WTC11 (cell line): ENCODE data around the gene DRC3. TPM values are rescaled to one million over a fixed set of nuclear protein-coding genes. Genes with fewer than 3 reads are reported as not detected.

Experiments used
- ATAC-seq: fragments of 200-7000 bp; cut with Tn5 transposase; 2 replicates; pipeline ENCODE4 v1.10.0; 2021; ENCODE audit warnings: mild to moderate bottlenecking, moderate library complexity
- CTCF ChIA-PET: fragments of 300-600 bp; sonication (Branson Sonifier 250); formaldehyde crosslinking; loops from one replicate; lab custom pipeline; 2021; ENCODE audit warnings: antibody characterized with exemption; lab: Charles Lee
- POLR2A ChIA-PET: fragments of 350-600 bp; sonication (Branson Sonifier 250); formaldehyde crosslinking; loops from one replicate; lab custom pipeline; 2021; ENCODE audit warnings: antibody characterized with exemption; lab: Charles Lee
- DNase-seq: peaks from one replicate; pipeline ENCODE4 v3.0.0; 2021; ENCODE audit warnings: low spot score
- H3K27ac Mint-ChIP-seq: 2 replicates; pipeline ENCODE4 v1.8.0; 2021; ENCODE audit warnings: mixed read lengths
- H3K27me3 Mint-ChIP-seq: 2 replicates; pipeline ENCODE4 v1.8.0; 2021; ENCODE audit warnings: low read depth, mild to moderate bottlenecking, moderate library complexity, mixed read lengths
- H3K36me3 Mint-ChIP-seq: 2 replicates; pipeline ENCODE4 v1.8.0; 2021; ENCODE audit warnings: mixed read lengths
- H3K4me1 Mint-ChIP-seq: 2 replicates; pipeline ENCODE4 v1.8.0; 2022; ENCODE audit warnings: mixed read lengths
- H3K4me3 Mint-ChIP-seq: 2 replicates; pipeline ENCODE4 v1.8.0; 2021; ENCODE audit warnings: mild to moderate bottlenecking, moderate library complexity, mixed read lengths
- H3K9me3 Mint-ChIP-seq: 2 replicates; pipeline ENCODE4 v1.8.0; 2021; ENCODE audit warnings: mixed read lengths
- AFF4 ChIP-seq: sonication (generic); formaldehyde crosslinking; IDR thresholded peaks from 2 replicates; pipeline ENCODE4 v1.8.1; 2023; ENCODE audit warnings: mild to moderate bottlenecking, missing genetic modification reagents, borderline replicate concordance
- ARID4B ChIP-seq: sonication (generic); formaldehyde crosslinking; IDR thresholded peaks from 2 replicates; pipeline ENCODE4 v1.8.0; 2023; ENCODE audit warnings: missing genetic modification reagents, mild to moderate bottlenecking, borderline replicate concordance
- ATF3 ChIP-seq: sonication (generic); formaldehyde crosslinking; conservative IDR thresholded peaks from 2 replicates; pipeline ENCODE4 v1.8.1; 2022; ENCODE audit warnings: mild to moderate bottlenecking, missing genetic modification reagents
- CDX4 ChIP-seq: fragments of 250-450 bp; sonication (Bioruptor Pico); IDR thresholded peaks from 2 replicates; pipeline ENCODE4 v1.9.0; 2021; ENCODE audit warnings: moderate library complexity, mild to moderate bottlenecking, inconsistent platforms, borderline replicate concordance
- CREB1 ChIP-seq: sonication (generic); formaldehyde crosslinking; IDR thresholded peaks from 2 replicates; pipeline ENCODE4 v1.8.0; 2023; ENCODE audit warnings: mild to moderate bottlenecking, missing genetic modification reagents
- CREM ChIP-seq: sonication (generic); formaldehyde crosslinking; IDR thresholded peaks from 2 replicates; pipeline ENCODE4 v1.8.1; 2022; ENCODE audit warnings: mild to moderate bottlenecking, missing genetic modification reagents, moderate library complexity
- E2F5 ChIP-seq: sonication (generic); formaldehyde crosslinking; IDR thresholded peaks from 2 replicates; pipeline ENCODE4 v1.8.1; 2022; ENCODE audit warnings: mild to moderate bottlenecking, moderate library complexity, missing genetic modification reagents
- IRF1 ChIP-seq: sonication (generic); formaldehyde crosslinking; IDR thresholded peaks from 2 replicates; pipeline ENCODE4 v1.8.0; 2023; ENCODE audit warnings: missing genetic modification reagents
- IRF2 ChIP-seq: sonication (generic); formaldehyde crosslinking; IDR thresholded peaks from 2 replicates; pipeline ENCODE4 v1.8.0; 2022; ENCODE audit warnings: low read depth, missing genetic modification reagents, borderline replicate concordance
- SP1 ChIP-seq: sonication (generic); formaldehyde crosslinking; conservative IDR thresholded peaks from 2 replicates; pipeline ENCODE4 v1.8.1; 2022; ENCODE audit warnings: missing genetic modification reagents
- TCF7 ChIP-seq: sonication (generic); formaldehyde crosslinking; IDR thresholded peaks from 2 replicates; pipeline ENCODE4 v1.8.0; 2022; ENCODE audit warnings: mild to moderate bottlenecking, low read depth, missing genetic modification reagents, moderate library complexity
- ZNF121 ChIP-seq: sonication (generic); formaldehyde crosslinking; IDR thresholded peaks from 2 replicates; pipeline ENCODE4 v1.8.0; 2023; ENCODE audit warnings: missing genetic modification reagents
- ZNF532 ChIP-seq: fragments of 250-450 bp; sonication (Bioruptor Pico); IDR thresholded peaks from 2 replicates; pipeline ENCODE4 v1.9.0; 2021; ENCODE audit warnings: mild to moderate bottlenecking, borderline replicate concordance
- total RNA-seq: library from RNA; stranded (reverse); gene quantifications from 3 replicates; pipeline ENCODE4 v1.2.3, GENCODE V29; 2021

Gene DRC3
- total RNA-seq, 1 experiment from 2014 or later: 0.42 TPM

GRCh38 chr17:18044609-18045008 lies 71.9 kb downstream of the DRC3 start (continued):
- no peak for TF ChIP-seq ZNF532 (CRISPR knock-in tag)
- TF ChIP-seq CREM (CRISPR knock-in tag): no peak
- no peak for TF ChIP-seq TCF7 (CRISPR knock-in tag)
- TF ChIP-seq ZNF121 (CRISPR knock-in tag): no peak
- no peak for TF ChIP-seq ATF3
- no peak for TF ChIP-seq CREB1 (CRISPR knock-in tag)
- no peak for TF ChIP-seq IRF1 (CRISPR knock-in tag)
- TF ChIP-seq AFF4 (CRISPR knock-in tag): no peak
- no peak for TF ChIP-seq CDX4 (CRISPR knock-in tag)
- no peak for TF ChIP-seq IRF2 (CRISPR knock-in tag)

GRCh38 chr17:18045691-18046350 lies 73.2 kb downstream of the DRC3 start:
- ATAC-seq (no peak), DNase-seq (no peak)
- Mint-ChIP-seq H3K36me3 (peaks cover 19% of the 10 kb centered on the region), H3K27me3 (no peaks in the 10 kb centered on the region), H3K27ac (no peak overlapping the region), H3K4me3 (no peak overlapping the region), H3K4me1 (peaks cover 10% of the 10 kb centered on the region), H3K9me3 (no peaks in the 10 kb centered on the region)
- no peak for TF ChIP-seq E2F5
- CTCF ChIA-PET: interaction anchor here (0.6 kb wide), 2 partner anchors 11 to 25 kb away, joined by 3 to 5 read pairs; no protein-coding TSS in a partner anchor
- POLR2A ChIA-PET: interaction anchor here (0.7 to 0.8 kb wide), 2 partner anchors 33 to 370 kb away, joined by 3 read pairs; no protein-coding TSS in a partner anchor

- Mint-ChIP-seq H3K27me3 (no peaks in the 10 kb centered on the region), H3K4me3 (no peak overlapping the region), H3K4me1 (no peaks in the 10 kb centered on the region), H3K36me3 (peaks cover 49% of the 10 kb centered on the region), H3K27ac (no peak overlapping the region), H3K9me3 (no peaks in the 10 kb centered on the region)
- ChIA-PET POLR2A (no interaction called here), CTCF (no interaction called here)
- DNase-seq (no peak), ATAC-seq (no peak)
- TF ChIP-seq CDX4 (CRISPR knock-in tag): no peak
- TF ChIP-seq ATF3: no peak
- no peak for TF ChIP-seq ARID4B (CRISPR knock-in tag)
- no peak for TF ChIP-seq SP1 (CRISPR knock-in tag)
Observed at GRCh38 chr17:18055597-18055996, 82.9 kb downstream of the DRC3 start.
